Measurements from ENCODE around the gene CNTNAP3. TPM values are rescaled to one million over a fixed set of nuclear protein-coding genes. Genes with fewer than 3 reads are reported as not detected.
"Not testable (repeated sequence)": the region's sequence is repeated elsewhere in the genome, so short reads cannot be mapped to it uniquely, and the experiment has no call there.

Gene CNTNAP3
- total and polyA plus RNA-seq, 2 donors (not counting 3 experiments of a cell fraction or from before 2014, with no cell fraction given) = 11.1 to 24.7 TPM

- TF ChIP-seq GATA2 (IDR thresholded peaks at IDR 0.05; ENCODE audit: insufficient read depth, insufficient read length, low read depth, low read length) = peak; percentile 18
- peak; percentile 77 for DNase-seq (ENCODE audit: low read depth, low spot score)
- H3K9ac ChIP-seq (replicated peaks; ENCODE audit: extremely low read depth, insufficient read depth, low read length); H3K27me3 ChIP-seq (ENCODE audit: control insufficient read depth in 2 of 2, insufficient read depth in 2 of 2, low read length in 2 of 2); H3K4me1 ChIP-seq (ENCODE audit: control insufficient read depth, extremely low read depth, insufficient read depth, low read length); CTCF ChIA-PET; POLR2A ChIA-PET; H3K4me3 ChIP-seq (replicated peaks in 1 of 3; ENCODE audit: insufficient read depth in 1 of 3, low read depth in 1 of 3, low read length in 3 of 3); FAIRE-seq; H3K9me1 ChIP-seq (replicated peaks; ENCODE audit: control insufficient read depth, extremely low read depth, insufficient read depth, low read length); H3K36me3 ChIP-seq (ENCODE audit: control insufficient read depth in 2 of 2, extremely low read depth in 1 of 2, insufficient read depth in 2 of 2, low read length in 2 of 2); H4K20me1 ChIP-seq (replicated peaks; ENCODE audit: control insufficient read depth, extremely low read depth, insufficient read depth, low read length); H3K27ac ChIP-seq (ENCODE audit: insufficient read depth, low read depth, low read length); H3K9me3 ChIP-seq (replicated peaks; ENCODE audit: control insufficient read depth, insufficient read depth, low read length); intact Hi-C loops (cut with micrococcal nuclease); BruUV-seq (replicated peaks); H2AFZ ChIP-seq (ENCODE audit: low read depth, low read length); H3K79me2 ChIP-seq (ENCODE audit: control insufficient read depth, insufficient read depth, low read length); dilution Hi-C loops (cut with MboI; ENCODE audit: extremely low pct_ligation_motif_present, low sequenced_read_pairs): not testable (repeated sequence)
- H3K4me2 ChIP-seq (ENCODE audit: insufficient read depth, low read length) = peak overlapping the region; percentile 24
Observed at GRCh38 chr9:39111746-39112145, 176.2 kb downstream of the CNTNAP3 start.

DNA sequence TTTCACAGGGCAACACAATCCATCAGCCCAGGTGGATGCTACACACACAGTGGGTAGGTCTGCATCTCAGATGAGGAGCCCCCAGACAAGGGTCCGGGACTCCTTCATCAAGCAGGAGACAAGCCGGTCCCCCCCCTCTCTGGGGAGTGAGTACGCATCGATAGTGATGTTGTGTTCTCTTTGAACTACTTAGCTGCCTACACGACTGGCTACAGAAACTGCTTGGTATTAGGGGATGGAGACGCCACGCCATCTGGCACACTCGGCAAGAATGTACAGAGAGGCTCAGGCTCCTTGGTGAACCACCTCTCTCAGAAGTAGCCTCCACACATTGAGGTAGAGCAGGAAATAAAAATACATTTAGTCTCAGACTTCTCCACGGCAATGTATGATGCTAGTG, 179.8 kb downstream of the CNTNAP3 start:
- Histone ChIP-seq H3K36me3 (ENCODE audit: control insufficient read depth in 2 of 2, extremely low read depth in 1 of 2, insufficient read depth in 2 of 2, low read length in 2 of 2) (no peaks in the 10 kb centered on the region), H3K9me1 (replicated peaks; ENCODE audit: control insufficient read depth, extremely low read depth, insufficient read depth, low read length) (no peaks in the 10 kb centered on the region), H3K27ac (ENCODE audit: insufficient read depth, low read depth, low read length) (no peak overlapping the region), H3K4me2 (ENCODE audit: insufficient read depth, low read length) (no peak overlapping the region), H3K4me1 (ENCODE audit: control insufficient read depth, extremely low read depth, insufficient read depth, low read length) (no peaks in the 10 kb centered on the region), H3K9me3 (replicated peaks; ENCODE audit: control insufficient read depth, insufficient read depth, low read length) (no peaks in the 10 kb centered on the region), H3K79me2 (ENCODE audit: control insufficient read depth, insufficient read depth, low read length) (no peaks in the 10 kb centered on the region), H3K27me3 (ENCODE audit: control insufficient read depth in 2 of 2, insufficient read depth in 2 of 2, low read length in 2 of 2) (no peaks in the 10 kb centered on the region), H3K9ac (replicated peaks; ENCODE audit: extremely low read depth, insufficient read depth, low read length) (no peak overlapping the region), H3K4me3 (replicated peaks in 1 of 3; ENCODE audit: insufficient read depth in 1 of 3, low read depth in 1 of 3, low read length in 3 of 3) (no peak overlapping the region), H4K20me1 (replicated peaks; ENCODE audit: control insufficient read depth, extremely low read depth, insufficient read depth, low read length) (no peaks in the 10 kb centered on the region), H2AFZ (ENCODE audit: low read depth, low read length) (no peak overlapping the region)
- no peak for FAIRE-seq
- BruUV-seq (replicated peaks) = no TSS peak
- POLR2A ChIA-PET = no interaction called here
- no peak for DNase-seq (ENCODE audit: low read depth, low spot score)
- intact Hi-C loops (cut with micrococcal nuclease) = no loop called here
- no peak for TF ChIP-seq POLR2AphosphoS5 (IDR thresholded peaks at IDR 0.05; ENCODE audit: insufficient read depth, low read depth, low read length)
- no peak for TF ChIP-seq FOS (IDR thresholded peaks at IDR 0.05; ENCODE audit: borderline replicate concordance, insufficient read depth, low read length)
- no peak for TF ChIP-seq GATA2 (IDR thresholded peaks at IDR 0.05; ENCODE audit: insufficient read depth, insufficient read length, low read depth, low read length)
- TF ChIP-seq CTCF (IDR thresholded peaks at IDR 0.05; ENCODE audit: extremely low read depth in 1 of 2, insufficient read depth in 1 of 2, low read depth in 1 of 2, low read length in 2 of 2) = no peak
- no peak for TF ChIP-seq EZH2 (IDR thresholded peaks at IDR 0.05; ENCODE audit: borderline replicate concordance, low read depth, low read length, severe bottlenecking)
- CTCF ChIA-PET = no interaction called here
- dilution Hi-C loops (cut with MboI; ENCODE audit: extremely low pct_ligation_motif_present, low sequenced_read_pairs) = no loop called here

GRCh38 chr9:39097208-39097607, 190.8 kb downstream of the CNTNAP3 start:
- H3K9ac ChIP-seq (replicated peaks; ENCODE audit: extremely low read depth, insufficient read depth, low read length); H3K9me3 ChIP-seq (replicated peaks; ENCODE audit: control insufficient read depth, insufficient read depth, low read length); H3K4me2 ChIP-seq (ENCODE audit: insufficient read depth, low read length); H3K36me3 ChIP-seq (ENCODE audit: control insufficient read depth in 2 of 2, extremely low read depth in 1 of 2, insufficient read depth in 2 of 2, low read length in 2 of 2); CTCF ChIA-PET; BruUV-seq (replicated peaks); H3K4me3 ChIP-seq (replicated peaks in 1 of 3; ENCODE audit: insufficient read depth in 1 of 3, low read depth in 1 of 3, low read length in 3 of 3); H3K9me1 ChIP-seq (replicated peaks; ENCODE audit: control insufficient read depth, extremely low read depth, insufficient read depth, low read length); dilution Hi-C loops (cut with MboI; ENCODE audit: extremely low pct_ligation_motif_present, low sequenced_read_pairs); FAIRE-seq; H3K27me3 ChIP-seq (ENCODE audit: control insufficient read depth in 2 of 2, insufficient read depth in 2 of 2, low read length in 2 of 2); H3K79me2 ChIP-seq (ENCODE audit: control insufficient read depth, insufficient read depth, low read length); H2AFZ ChIP-seq (ENCODE audit: low read depth, low read length); intact Hi-C loops (cut with micrococcal nuclease); POLR2A ChIA-PET; H4K20me1 ChIP-seq (replicated peaks; ENCODE audit: control insufficient read depth, extremely low read depth, insufficient read depth, low read length); H3K27ac ChIP-seq (ENCODE audit: insufficient read depth, low read depth, low read length); H3K4me1 ChIP-seq (ENCODE audit: control insufficient read depth, extremely low read depth, insufficient read depth, low read length); DNase-seq (ENCODE audit: low read depth, low spot score): not testable (repeated sequence)

All from endothelial cell of umbilical vein (primary cell).